ENCODE measurements around the gene TFB1M. TPM values are rescaled to one million over a fixed set of nuclear protein-coding genes. Genes with fewer than 3 reads are reported as not detected.

TFB1M gene
- total RNA-seq, 4 donors from 2014 or later, result 6.7 to 20.3 (median 14.9) TPM

DNA sequence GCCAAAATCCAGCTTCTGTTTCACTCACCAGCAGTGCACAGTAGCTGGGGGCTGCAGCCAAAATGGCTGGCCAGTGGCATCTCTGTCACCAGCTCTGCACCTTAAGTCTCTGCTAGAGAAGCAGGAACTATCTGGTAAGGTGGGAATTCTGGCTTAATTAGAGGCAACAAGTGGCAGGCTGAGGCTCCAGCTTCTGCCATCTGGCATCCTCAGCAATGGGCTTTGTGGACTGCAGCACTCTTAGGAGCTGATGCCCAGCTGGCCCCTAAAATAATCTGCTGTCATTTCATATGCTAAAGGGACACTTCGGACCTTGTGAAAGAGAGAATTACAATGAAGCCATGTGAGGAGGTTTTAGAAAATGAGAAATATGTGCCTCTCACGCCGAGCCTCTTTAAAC is 55.1 kb downstream of the TFB1M start:
- peaks cover 47% of the 10 kb centered on the region for H3K36me3 ChIP-seq

DNA sequence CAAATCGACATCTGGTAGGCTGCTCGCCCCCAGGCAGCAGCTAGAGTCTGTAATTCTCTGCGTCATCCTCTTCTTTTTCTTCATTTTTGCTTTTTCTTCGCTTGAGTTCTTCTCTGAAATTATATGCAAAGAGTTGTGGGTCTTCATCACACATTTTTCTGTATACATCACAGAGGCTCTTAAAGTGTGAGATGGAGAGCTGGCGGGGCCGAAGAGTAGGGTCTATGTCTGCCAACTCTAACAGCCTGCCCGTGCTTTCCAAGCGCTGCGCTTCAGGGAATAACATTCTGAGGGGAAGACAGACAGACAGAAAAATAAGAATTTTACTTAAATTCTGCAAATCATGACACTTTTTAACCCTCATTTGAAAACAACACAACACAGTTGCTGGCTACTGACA is 56.5 kb downstream of the TFB1M start:
- no peak for TF ChIP-seq CTCF (IDR thresholded peaks at IDR 0.05)
- TF ChIP-seq POLR2A (IDR thresholded peaks at IDR 0.05), result no peak
- no peak for TF ChIP-seq POLR2AphosphoS5 (IDR thresholded peaks at IDR 0.05)
- TF ChIP-seq EP300 (IDR thresholded peaks at IDR 0.05), result no peak

More for the DNA sequence above, 55.1 kb downstream of the TFB1M start:
- no peak for DNase-seq (ENCODE audit: low spot score in 2 of 2)
- Histone ChIP-seq H3K4me1 (peaks cover under 1% of the 10 kb centered on the region), H3K27ac (no peak overlapping the region), H3K9me3 (no peaks in the 10 kb centered on the region), H3K4me3 (no peak overlapping the region), H3K27me3 (no peaks in the 10 kb centered on the region)
- WGBS, result 97% methylated on average over 3 of the region's 3 CpGs
- TF ChIP-seq EP300 (IDR thresholded peaks at IDR 0.05) (no peak), POLR2A (IDR thresholded peaks at IDR 0.05) (no peak), POLR2AphosphoS5 (IDR thresholded peaks at IDR 0.05) (no peak), CTCF (IDR thresholded peaks at IDR 0.05) (no peak)

GRCh38 chr6:155256122-155256795 is 58.0 kb downstream of the TFB1M start:
- Histone ChIP-seq H3K36me3 (peaks cover 65% of the 10 kb centered on the region), H3K9me3 (no peaks in the 10 kb centered on the region), H3K27ac (no peak overlapping the region), H3K27me3 (no peaks in the 10 kb centered on the region), H3K4me3 (no peak overlapping the region), H3K4me1 (no peaks in the 10 kb centered on the region)
- 67% methylated on average over 13 of the region's 13 CpGs for WGBS
- TF ChIP-seq CTCF (IDR thresholded peaks at IDR 0.05) (no peak), EP300 (IDR thresholded peaks at IDR 0.05) (no peak), POLR2A (IDR thresholded peaks at IDR 0.05) (no peak), POLR2AphosphoS5 (IDR thresholded peaks at IDR 0.05) (no peak)
- no peak for DNase-seq (ENCODE audit: low spot score in 2 of 2)

More for the DNA sequence above, 56.5 kb downstream of the TFB1M start:
- Histone ChIP-seq H3K36me3 (peaks cover 52% of the 10 kb centered on the region), H3K4me1 (no peaks in the 10 kb centered on the region), H3K27ac (no peak overlapping the region), H3K9me3 (no peaks in the 10 kb centered on the region), H3K27me3 (no peaks in the 10 kb centered on the region), H3K4me3 (no peak overlapping the region)
- no peak for DNase-seq (ENCODE audit: low spot score in 2 of 2)
- WGBS, result 94% methylated on average over 9 of the region's 9 CpGs

DNA sequence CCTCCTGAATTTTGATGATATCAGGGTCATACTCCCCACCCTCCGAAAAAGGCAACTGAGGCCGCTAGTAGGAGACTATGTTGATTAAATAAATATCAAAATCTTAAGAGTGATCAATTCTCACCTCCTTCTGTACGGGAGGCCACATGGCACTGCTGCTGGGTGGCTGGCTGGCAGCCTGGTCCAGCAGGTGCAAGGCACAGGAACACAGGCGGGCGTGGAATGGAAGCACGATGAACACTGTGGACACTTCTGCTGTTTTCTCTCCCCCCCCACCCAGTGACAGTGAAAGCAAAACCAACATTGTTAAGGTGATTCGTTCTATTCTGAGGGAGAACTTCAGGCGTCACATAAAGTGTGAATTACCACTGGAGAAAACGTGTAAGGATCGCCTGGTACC is 60.1 kb downstream of the TFB1M start:
- no peaks in the 10 kb centered on the region for H3K4me1 ChIP-seq
- peaks cover 61% of the 10 kb centered on the region for H3K36me3 ChIP-seq
- H3K27ac ChIP-seq, result no peak overlapping the region
- TF ChIP-seq POLR2AphosphoS5 (IDR thresholded peaks at IDR 0.05), result no peak
- no peak for TF ChIP-seq POLR2A (IDR thresholded peaks at IDR 0.05)
- TF ChIP-seq CTCF (IDR thresholded peaks at IDR 0.05), result no peak
- no peak for TF ChIP-seq EP300 (IDR thresholded peaks at IDR 0.05)
- no peak for DNase-seq (ENCODE audit: low spot score in 2 of 2)
- H3K4me3 ChIP-seq, result no peak overlapping the region
- H3K9me3 ChIP-seq, result no peaks in the 10 kb centered on the region
- no peaks in the 10 kb centered on the region for H3K27me3 ChIP-seq
- WGBS, result 89% methylated on average over 10 of the region's 10 CpGs

DNA sequence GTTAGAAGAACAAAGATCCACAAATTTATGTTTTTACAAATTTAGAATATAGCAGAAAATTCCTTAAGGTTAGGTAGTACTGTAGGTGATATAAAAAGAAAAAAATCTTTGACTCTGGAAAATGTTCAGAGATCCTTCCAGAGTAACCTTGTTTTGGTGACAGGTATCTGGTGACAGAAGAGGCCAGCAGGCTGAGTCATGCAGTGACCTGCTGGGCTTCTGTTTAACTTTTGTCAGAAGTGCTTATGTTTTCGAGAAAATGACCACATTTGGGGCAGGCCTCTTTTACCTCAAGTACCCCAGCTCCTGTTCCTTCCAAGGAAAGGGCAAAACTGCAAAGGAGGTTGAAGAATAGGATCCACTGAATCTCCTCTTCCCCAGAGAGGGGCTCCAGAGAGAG is 60.9 kb downstream of the TFB1M start:
- no peak for DNase-seq (ENCODE audit: low spot score in 2 of 2)
- TF ChIP-seq EP300 (IDR thresholded peaks at IDR 0.05) (no peak), CTCF (IDR thresholded peaks at IDR 0.05) (no peak), POLR2AphosphoS5 (IDR thresholded peaks at IDR 0.05) (no peak), POLR2A (IDR thresholded peaks at IDR 0.05) (no peak)
- no peaks in the 10 kb centered on the region for H3K27me3 ChIP-seq
- WGBS, result 60% methylated on average over 1 of the region's 1 CpG
- H3K4me1 ChIP-seq, result peaks cover 2% of the 10 kb centered on the region
- no peak overlapping the region for H3K27ac ChIP-seq
- H3K4me3 ChIP-seq, result no peak overlapping the region
- H3K9me3 ChIP-seq, result no peaks in the 10 kb centered on the region
- H3K36me3 ChIP-seq, result peaks cover 52% of the 10 kb centered on the region

Measured in suprapubic skin (tissue), 4 donors.